Measurements from ENCODE around the gene CYB561A3.

DNA sequence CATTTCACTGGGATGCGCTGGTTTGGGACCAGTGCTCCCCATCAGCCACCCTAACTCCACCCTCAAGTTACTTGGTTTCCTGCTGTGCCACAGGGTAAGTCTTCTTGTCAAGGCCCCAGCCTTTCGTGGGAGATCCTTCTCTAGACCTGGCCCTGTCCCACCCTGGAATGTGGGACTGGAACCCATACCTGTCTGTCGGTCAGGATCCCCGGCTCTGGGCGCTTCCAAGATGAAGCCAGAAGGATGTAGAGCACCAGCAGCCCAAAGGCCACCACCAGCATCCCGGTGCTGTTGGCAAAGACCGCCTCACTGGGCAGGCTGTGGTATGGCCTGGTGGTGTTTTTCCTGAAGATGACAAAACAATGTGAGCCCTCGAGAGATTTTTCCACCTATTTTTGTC is 10.9 kb downstream of the CYB561A3 start:
- TF ChIP-seq, protein P1, sequence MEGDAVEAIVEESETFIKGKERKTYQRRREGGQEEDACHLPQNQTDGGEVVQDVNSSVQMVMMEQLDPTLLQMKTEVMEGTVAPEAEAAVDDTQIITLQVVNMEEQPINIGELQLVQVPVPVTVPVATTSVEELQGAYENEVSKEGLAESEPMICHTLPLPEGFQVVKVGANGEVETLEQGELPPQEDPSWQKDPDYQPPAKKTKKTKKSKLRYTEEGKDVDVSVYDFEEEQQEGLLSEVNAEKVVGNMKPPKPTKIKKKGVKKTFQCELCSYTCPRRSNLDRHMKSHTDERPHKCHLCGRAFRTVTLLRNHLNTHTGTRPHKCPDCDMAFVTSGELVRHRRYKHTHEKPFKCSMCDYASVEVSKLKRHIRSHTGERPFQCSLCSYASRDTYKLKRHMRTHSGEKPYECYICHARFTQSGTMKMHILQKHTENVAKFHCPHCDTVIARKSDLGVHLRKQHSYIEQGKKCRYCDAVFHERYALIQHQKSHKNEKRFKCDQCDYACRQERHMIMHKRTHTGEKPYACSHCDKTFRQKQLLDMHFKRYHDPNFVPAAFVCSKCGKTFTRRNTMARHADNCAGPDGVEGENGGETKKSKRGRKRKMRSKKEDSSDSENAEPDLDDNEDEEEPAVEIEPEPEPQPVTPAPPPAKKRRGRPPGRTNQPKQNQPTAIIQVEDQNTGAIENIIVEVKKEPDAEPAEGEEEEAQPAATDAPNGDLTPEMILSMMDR (IDR thresholded peaks at IDR 0.05) = no peak
- no peak for TF ChIP-seq SIN3A (IDR thresholded peaks at IDR 0.05; ENCODE audit: borderline replicate concordance, insufficient read depth, low read depth, low read length)
- TF ChIP-seq POLR2AphosphoS5 (IDR thresholded peaks at IDR 0.05; ENCODE audit: low read depth, low read length) = no peak
- TF ChIP-seq, protein P2, sequence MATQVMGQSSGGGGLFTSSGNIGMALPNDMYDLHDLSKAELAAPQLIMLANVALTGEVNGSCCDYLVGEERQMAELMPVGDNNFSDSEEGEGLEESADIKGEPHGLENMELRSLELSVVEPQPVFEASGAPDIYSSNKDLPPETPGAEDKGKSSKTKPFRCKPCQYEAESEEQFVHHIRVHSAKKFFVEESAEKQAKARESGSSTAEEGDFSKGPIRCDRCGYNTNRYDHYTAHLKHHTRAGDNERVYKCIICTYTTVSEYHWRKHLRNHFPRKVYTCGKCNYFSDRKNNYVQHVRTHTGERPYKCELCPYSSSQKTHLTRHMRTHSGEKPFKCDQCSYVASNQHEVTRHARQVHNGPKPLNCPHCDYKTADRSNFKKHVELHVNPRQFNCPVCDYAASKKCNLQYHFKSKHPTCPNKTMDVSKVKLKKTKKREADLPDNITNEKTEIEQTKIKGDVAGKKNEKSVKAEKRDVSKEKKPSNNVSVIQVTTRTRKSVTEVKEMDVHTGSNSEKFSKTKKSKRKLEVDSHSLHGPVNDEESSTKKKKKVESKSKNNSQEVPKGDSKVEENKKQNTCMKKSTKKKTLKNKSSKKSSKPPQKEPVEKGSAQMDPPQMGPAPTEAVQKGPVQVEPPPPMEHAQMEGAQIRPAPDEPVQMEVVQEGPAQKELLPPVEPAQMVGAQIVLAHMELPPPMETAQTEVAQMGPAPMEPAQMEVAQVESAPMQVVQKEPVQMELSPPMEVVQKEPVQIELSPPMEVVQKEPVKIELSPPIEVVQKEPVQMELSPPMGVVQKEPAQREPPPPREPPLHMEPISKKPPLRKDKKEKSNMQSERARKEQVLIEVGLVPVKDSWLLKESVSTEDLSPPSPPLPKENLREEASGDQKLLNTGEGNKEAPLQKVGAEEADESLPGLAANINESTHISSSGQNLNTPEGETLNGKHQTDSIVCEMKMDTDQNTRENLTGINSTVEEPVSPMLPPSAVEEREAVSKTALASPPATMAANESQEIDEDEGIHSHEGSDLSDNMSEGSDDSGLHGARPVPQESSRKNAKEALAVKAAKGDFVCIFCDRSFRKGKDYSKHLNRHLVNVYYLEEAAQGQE (IDR thresholded peaks at IDR 0.05; ENCODE audit: insufficient read depth in 1 of 2, low read depth in 2 of 2, low read length in 1 of 2) = no peak
